GM18526 (cell line): Measurements from ENCODE around the gene RNF223.

Experiments
- POLR2A ChIP-seq: IDR thresholded peaks from 3 replicates; pipeline ENCODE4 v1.6.1; 2011; ENCODE audit not compliant: insufficient read length; ENCODE audit errors: extremely low read depth

Gene RNF223

DNA sequence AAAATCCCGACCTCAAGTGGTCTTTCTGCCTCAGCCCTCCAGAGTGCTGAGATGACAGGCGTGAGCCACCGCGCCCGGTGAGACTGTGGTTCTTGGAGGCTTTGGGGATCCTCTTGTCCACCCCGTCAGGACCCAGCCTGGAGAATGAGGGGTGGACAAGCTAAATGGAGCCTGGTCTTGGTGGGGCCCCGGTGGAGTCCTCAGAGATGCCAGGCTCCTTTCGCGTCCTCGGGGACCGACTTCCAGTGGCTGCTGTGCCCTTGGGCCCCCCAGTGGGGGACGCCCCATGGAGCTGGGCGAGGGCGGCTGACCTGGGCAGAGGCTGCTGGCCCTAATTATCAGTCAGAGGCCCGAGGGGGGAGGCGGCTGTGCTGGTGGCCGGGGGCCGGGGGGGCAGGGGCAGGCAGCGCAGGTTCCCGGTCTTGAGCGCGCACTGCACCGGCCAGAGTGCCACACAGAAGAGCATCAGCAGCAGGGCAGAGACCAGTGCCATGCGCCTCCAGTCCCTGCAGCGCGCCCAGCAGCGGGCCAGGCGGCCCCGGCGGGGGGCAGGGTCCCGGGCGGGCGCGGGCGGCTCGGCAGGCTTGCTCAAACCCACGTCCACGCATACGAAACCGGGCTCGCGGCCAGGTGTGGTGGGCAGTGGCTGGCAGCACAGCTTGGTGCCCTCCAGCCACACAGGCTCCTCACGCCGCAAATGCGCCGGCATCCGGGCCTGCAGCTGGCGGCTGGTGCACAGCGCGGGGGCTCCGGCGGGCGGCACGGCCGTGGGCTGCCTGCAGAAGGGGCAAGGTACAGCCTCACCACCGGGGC, 2.4 kb downstream of the RNF223 start:
- TF ChIP-seq POLR2A: no peak

DNA sequence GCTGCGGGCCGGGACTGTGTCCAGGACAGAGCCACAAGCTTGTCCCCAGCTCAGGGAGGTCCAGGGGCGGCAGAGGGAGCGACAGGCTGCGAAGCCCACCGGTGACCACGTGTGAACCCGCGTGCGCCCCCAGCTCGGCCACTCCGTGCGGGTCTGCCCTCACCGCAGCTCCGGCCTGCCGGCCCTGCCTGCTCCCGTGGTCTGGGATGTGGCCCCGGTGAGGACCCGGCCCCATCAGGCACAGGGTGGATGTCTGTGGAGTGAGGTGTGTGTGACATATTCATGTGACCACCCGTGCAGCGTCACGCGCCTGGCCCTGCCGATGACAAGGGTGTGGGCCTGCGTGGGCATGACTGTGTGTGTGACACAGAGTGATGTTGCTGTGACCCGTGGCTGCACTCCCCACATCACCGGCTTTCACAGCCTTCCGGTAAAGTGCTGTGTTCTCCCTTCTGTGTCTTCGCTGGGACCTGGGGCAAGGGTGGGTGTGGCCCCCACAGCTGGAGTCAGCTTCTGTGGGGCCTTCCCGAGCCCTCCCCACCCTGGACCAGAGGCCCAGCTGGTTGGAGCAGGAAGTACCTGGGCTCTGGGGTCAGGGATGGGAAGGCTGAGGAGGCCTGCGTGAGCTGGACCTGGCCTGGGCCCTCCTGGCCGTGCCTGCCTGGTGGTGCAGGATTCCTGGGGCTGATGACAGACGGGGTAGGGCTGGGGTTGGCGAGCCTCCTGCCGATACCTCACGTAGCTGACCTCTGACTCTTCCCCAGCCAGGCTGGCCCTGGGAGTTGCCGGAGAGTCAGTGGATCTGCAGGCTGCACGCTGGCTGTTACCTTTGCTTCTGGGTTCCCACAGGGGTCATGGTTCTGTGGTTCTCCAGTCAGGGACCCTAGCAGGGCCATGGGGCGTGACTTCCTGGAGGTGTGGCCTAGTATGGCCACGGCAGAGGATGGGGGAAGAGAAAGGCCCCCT, 4.1 kb downstream of the RNF223 start:
- no peak for TF ChIP-seq POLR2A

- TF ChIP-seq POLR2A: peak; percentile 53
These were observed 4.9 kb downstream of the RNF223 start for GRCh38 chr1:1069056-1069710.

DNA sequence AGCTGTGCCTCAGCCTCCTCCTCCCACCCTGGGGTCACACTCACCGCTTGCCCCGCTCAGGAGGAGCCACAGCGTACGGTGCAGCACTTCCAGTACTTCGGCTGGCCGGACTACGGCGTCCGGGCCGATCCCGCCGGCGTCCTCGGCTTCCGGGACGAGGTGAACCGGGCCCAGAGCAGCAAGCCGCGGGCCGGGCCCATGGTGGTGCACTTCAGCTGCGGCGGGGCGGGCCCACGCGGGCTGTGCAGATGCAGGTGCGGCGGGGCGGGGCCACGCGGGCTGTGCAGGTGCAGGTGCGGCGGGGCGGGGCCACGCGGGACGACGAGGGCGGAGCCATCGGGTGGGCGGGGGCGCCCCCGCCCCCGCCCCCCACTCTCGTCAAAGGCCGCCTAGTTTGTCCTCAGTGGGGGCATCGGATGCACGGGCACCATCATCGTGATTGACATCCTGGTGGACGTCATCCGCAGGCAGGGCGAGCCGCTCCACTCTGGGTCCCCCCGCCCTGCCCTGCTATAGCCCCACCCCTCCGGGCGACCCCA, 5.5 kb downstream of the RNF223 start:
- no peak for TF ChIP-seq POLR2A

DNA sequence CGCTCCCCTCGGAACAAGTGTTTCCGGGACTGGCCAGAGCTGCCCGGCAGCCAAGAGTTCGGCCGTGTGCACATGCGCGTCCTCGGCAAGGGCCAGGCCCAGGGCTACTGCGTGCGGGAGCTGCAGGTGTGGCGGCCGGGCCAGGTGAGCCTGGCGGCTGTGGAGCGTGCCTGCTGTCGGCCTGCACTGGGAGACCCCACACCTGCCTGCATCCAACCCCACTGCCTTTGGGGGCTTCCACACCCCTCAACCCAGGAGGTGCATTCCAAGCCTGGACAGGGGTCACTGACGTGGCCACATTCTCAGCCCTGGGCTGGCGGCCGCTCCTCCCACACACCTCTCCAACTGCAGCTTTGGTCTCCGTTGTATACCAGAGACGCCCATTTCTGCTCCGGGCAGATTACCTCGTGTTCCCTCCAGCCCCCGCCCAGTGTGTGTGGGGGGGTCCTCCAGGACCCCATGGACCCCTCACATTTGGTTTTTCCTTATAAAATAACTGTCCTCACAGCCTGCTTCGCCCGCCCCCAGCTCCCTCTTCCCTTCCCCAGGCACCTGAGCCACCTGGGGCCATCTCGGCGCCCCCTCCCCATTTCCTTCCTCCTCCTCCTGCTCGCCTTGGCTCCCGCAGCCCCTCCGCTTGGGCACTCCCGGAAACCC, 6.1 kb downstream of the RNF223 start:
- no peak for TF ChIP-seq POLR2A

DNA sequence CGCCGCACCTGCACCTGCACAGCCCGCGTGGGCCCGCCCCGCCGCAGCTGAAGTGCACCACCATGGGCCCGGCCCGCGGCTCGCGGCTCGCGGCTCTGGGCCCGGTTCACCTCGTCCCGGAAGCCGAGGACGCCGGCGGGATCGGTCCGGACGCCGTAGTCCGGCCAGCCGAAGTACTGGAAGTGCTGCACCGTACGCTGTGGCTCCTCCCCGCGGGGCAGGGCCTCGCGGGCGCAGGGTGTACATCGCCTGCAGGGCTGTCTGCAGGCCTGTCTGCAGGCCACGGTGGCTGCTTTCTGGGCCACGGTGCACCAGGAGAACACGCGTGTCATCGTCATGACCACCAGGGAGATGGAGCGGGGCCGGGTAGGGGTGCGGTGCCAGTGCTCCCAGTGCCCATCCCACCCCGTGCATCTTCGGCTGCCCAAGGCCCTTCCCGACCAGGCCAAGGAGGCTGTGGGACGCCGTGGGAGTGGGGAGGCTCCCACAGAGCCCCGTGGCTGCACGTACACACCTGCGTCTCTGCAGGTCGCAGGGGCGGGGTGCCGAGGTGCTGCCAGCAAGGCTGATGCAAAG, 6.7 kb downstream of the RNF223 start:
- TF ChIP-seq POLR2A: no peak

- TF ChIP-seq POLR2A: no peak
These were observed 7.5 kb downstream of the RNF223 start for GRCh38 chr1:1066403-1067283.

GRCh38 chr1:1065265-1065939, 8.7 kb downstream of the RNF223 start:
- no peak for TF ChIP-seq POLR2A

DNA sequence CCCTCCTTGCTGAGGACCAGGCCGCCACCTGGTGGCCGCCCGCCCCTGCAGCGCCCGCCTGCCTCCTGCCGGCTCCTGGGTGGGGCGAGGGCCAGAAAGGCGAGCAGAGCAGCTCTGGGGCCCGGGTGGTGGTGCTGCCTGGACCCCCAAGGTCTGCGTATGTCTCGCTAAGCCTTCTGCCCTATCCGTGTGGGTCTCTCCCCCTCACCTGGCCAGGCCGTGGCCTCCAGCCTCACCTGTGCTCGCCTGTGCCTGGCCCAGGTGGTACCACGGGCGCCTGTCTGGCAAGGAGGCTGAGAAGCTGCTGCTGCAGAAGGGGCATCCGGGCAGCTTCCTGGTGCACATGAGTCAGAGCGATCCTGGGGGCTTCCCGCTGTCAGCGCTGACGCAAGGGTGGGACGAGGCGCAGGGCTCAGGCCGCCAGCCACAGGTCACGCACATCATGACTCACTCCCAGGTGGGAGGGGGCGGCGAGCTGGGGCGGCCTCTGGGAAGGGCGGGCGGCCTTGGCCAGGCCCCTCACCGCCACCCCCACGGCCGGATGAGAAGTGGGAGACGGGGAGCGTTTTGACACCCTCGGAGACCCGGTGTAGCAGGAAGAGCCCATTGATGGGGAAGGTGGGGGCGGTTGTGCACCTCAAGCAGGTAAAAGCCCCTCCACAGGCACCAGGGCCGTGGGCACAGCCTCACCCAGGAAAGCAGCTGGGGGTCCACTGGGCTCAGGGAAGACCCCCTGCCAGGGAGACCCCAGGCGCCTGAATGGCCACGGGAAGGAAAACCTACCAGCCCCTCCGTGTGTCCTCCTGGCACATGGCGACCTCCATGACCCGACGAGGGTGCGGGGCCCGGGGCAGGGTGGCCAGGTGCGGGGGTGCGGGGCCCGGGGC, 9.9 kb downstream of the RNF223 start:
- TF ChIP-seq POLR2A: peak; percentile 64

- TF ChIP-seq POLR2A: no peak
These were observed 10.7 kb downstream of the RNF223 start for GRCh38 chr1:1063261-1063944.
